Astrocyte (in vitro differentiated cells and primary cell): Measurements from ENCODE around the gene ITLN2. TPM values are rescaled to one million over a fixed set of nuclear protein-coding genes. Genes with fewer than 3 reads are reported as not detected.
"Not testable (repeated sequence)": the region's sequence is repeated elsewhere in the genome, so short reads cannot be mapped to it uniquely, and the experiment has no call there.

Source experiments
- DNase-seq: peaks from one replicate; pipeline ENCODE4 v3.0.0-alpha.2; 2010; ENCODE audit warnings: low read depth
- FAIRE-seq: peaks from 2 replicates; lab custom pipeline; 2011; peaks lifted over from hg19 to GRCh38; lab: Jason Lieb, UNC
- H2AFZ ChIP-seq: 2 replicates; pipeline ENCODE4 v1.6.0; 2012; ENCODE audit warnings: low read depth, low read length, inconsistent platforms
- H3K27ac ChIP-seq: 2 replicates; pipeline ENCODE4 v1.5.1; 2011; ENCODE audit warnings: low read depth, low read length, inconsistent platforms
- H3K27me3 ChIP-seq: 2 replicates; pipeline ENCODE4 v1.6.0; 2011; ENCODE audit warnings: low read length, inconsistent platforms; ENCODE audit not compliant: insufficient read depth
- H3K36me3 ChIP-seq: 2 replicates; pipeline ENCODE4 v1.5.1; 2011; ENCODE audit warnings: low read length, inconsistent platforms; ENCODE audit not compliant: insufficient read depth
- H3K4me1 ChIP-seq: 2 replicates; pipeline ENCODE4 v1.5.1; 2011; ENCODE audit warnings: low read length, inconsistent platforms; ENCODE audit not compliant: insufficient read depth
- H3K4me2 ChIP-seq: 2 replicates; pipeline ENCODE4 v1.6.0; 2012; ENCODE audit warnings: low read length, inconsistent platforms
- H3K4me3 ChIP-seq: 2 replicates; pipeline ENCODE4 v1.5.1; 2011; ENCODE audit warnings: low read depth, mild to moderate bottlenecking, low read length, inconsistent platforms; ENCODE audit not compliant: insufficient read depth
- H3K79me2 ChIP-seq: 2 replicates; pipeline ENCODE4 v1.6.0; 2012; ENCODE audit warnings: mild to moderate bottlenecking, low read length, inconsistent platforms; ENCODE audit not compliant: insufficient read depth
- H3K9ac ChIP-seq: 2 replicates; pipeline ENCODE4 v1.6.0; 2012; ENCODE audit warnings: mild to moderate bottlenecking, low read length, inconsistent platforms
- H3K9me3 ChIP-seq: 2 replicates; pipeline ENCODE4 v1.5.1; 2012; ENCODE audit warnings: low read depth, mild to moderate bottlenecking, low read length, inconsistent platforms; ENCODE audit not compliant: insufficient read depth
- H4K20me1 ChIP-seq: 2 replicates; pipeline ENCODE4 v1.6.0; 2012; ENCODE audit warnings: low read length, inconsistent platforms; ENCODE audit not compliant: insufficient read depth
- H3K27ac Mint-ChIP-seq: one replicate; pipeline ENCODE4 v1.8.0; 2021; ENCODE audit warnings: mild to moderate bottlenecking, mixed read lengths; ENCODE audit not compliant: unreplicated experiment
- H3K27me3 Mint-ChIP-seq: one replicate; pipeline ENCODE4 v1.8.0; 2021; ENCODE audit warnings: low read depth, mixed read lengths; ENCODE audit not compliant: unreplicated experiment
- H3K36me3 Mint-ChIP-seq: one replicate; pipeline ENCODE4 v1.8.0; 2021; ENCODE audit warnings: low read depth, mixed read lengths; ENCODE audit not compliant: unreplicated experiment
- H3K4me1 Mint-ChIP-seq: one replicate; pipeline ENCODE4 v1.8.0; 2021; ENCODE audit warnings: low read depth, mixed read lengths; ENCODE audit not compliant: unreplicated experiment
- H3K4me3 Mint-ChIP-seq: one replicate; pipeline ENCODE4 v1.8.0; 2021; ENCODE audit warnings: mild to moderate bottlenecking, moderate library complexity, mixed read lengths; ENCODE audit not compliant: unreplicated experiment
- H3K9me3 Mint-ChIP-seq: one replicate; pipeline ENCODE4 v1.8.0; 2021; ENCODE audit warnings: mild to moderate bottlenecking, mixed read lengths; ENCODE audit not compliant: unreplicated experiment
- CTCF ChIP-seq: IDR thresholded peaks from 2 replicates; pipeline ENCODE4 v1.5.1; 2011; ENCODE audit warnings: low read depth, mild to moderate bottlenecking, inconsistent platforms, low read length, moderate library complexity; ENCODE audit not compliant: insufficient read depth
- EZH2 ChIP-seq: IDR thresholded peaks from 2 replicates; pipeline ENCODE4 v1.6.1; 2012; ENCODE audit warnings: mild to moderate bottlenecking, low read length, inconsistent platforms; ENCODE audit not compliant: insufficient read depth
- total RNA-seq: library from RNA; stranded (reverse); gene quantifications from 2 replicates; pipeline ENCODE4 v1.2.1, GENCODE V29; 2021

ITLN2 gene
- total RNA-seq, 1 donor from 2014 or later = not detected

GRCh38 chr1:160905617-160905989 lies 49.0 kb downstream of the ITLN2 start:
- Mint-ChIP-seq H3K36me3 (no peaks in the 10 kb centered on the region), H3K4me1 (no peaks in the 10 kb centered on the region), H3K27ac (no peak overlapping the region), H3K27me3 (peaks cover 18% of the 10 kb centered on the region), H3K4me3 (no peak overlapping the region), H3K9me3 (no peaks in the 10 kb centered on the region)
- Histone ChIP-seq H3K27me3 (no peaks in the 10 kb centered on the region), H3K9ac (no peak overlapping the region), H3K4me1 (no peaks in the 10 kb centered on the region), H4K20me1 (no peaks in the 10 kb centered on the region), H3K27ac (no peak overlapping the region), H3K79me2 (no peaks in the 10 kb centered on the region), H3K4me3 (no peak overlapping the region), H3K4me2 (no peak overlapping the region), H2AFZ (no peak overlapping the region), H3K36me3 (no peaks in the 10 kb centered on the region), H3K9me3 (no peaks in the 10 kb centered on the region)
- TF ChIP-seq EZH2 = no peak
- TF ChIP-seq CTCF = no peak
- DNase-seq (no peak), FAIRE-seq (no peak)

- no peaks in the 10 kb centered on the region for H3K4me1 ChIP-seq
- Mint-ChIP-seq H3K27me3 (peaks cover 18% of the 10 kb centered on the region), H3K4me1 (no peaks in the 10 kb centered on the region), H3K9me3 (no peaks in the 10 kb centered on the region), H3K36me3 (no peaks in the 10 kb centered on the region), H3K4me3 (no peak overlapping the region), H3K27ac (no peak overlapping the region)
- H3K27ac ChIP-seq = no peak overlapping the region
- DNase-seq (no peak), FAIRE-seq (no peak)
- TF ChIP-seq CTCF = no peak
- TF ChIP-seq EZH2 = no peak
- no peaks in the 10 kb centered on the region for H3K79me2 ChIP-seq
- no peak overlapping the region for H3K4me3 ChIP-seq
- no peak overlapping the region for H3K9ac ChIP-seq
- H3K27me3 ChIP-seq = no peaks in the 10 kb centered on the region
- no peak overlapping the region for H3K4me2 ChIP-seq
- H4K20me1 ChIP-seq = no peaks in the 10 kb centered on the region
- no peaks in the 10 kb centered on the region for H3K36me3 ChIP-seq
- no peak overlapping the region for H2AFZ ChIP-seq
- H3K9me3 ChIP-seq = no peaks in the 10 kb centered on the region
Measured at GRCh38 chr1:160904783-160905616, 49.6 kb downstream of the ITLN2 start.

GRCh38 chr1:160902251-160902650 lies 52.4 kb downstream of the ITLN2 start:
- not testable (repeated sequence) for H3K27ac Mint-ChIP-seq, H3K4me1 ChIP-seq, H3K27me3 ChIP-seq, H3K9me3 Mint-ChIP-seq, FAIRE-seq, H3K9ac ChIP-seq, H3K27ac ChIP-seq, H3K36me3 ChIP-seq, H4K20me1 ChIP-seq, H3K4me1 Mint-ChIP-seq, H3K36me3 Mint-ChIP-seq, H3K4me3 Mint-ChIP-seq, H3K4me2 ChIP-seq, DNase-seq, H3K4me3 ChIP-seq, H3K79me2 ChIP-seq, H3K9me3 ChIP-seq, H2AFZ ChIP-seq
- peaks cover 25% of the 10 kb centered on the region for H3K27me3 Mint-ChIP-seq
